Endothelial cell of umbilical vein (primary cell): ENCODE data around the gene PDE1C. TPM values are rescaled to one million over a fixed set of nuclear protein-coding genes. Genes with fewer than 3 reads are reported as not detected.

Experiments
- BruUV-seq: library from RNA; stranded (reverse); fragments of 400-500 nt; replicated peaks from 2 replicates; lab custom pipeline; 2021; lab: Mats Ljungman, UMichigan
- CTCF ChIA-PET: fragments of 300-600, 350-600 bp; sonication (Branson Sonifier 250); formaldehyde crosslinking; loops from one replicate; lab custom pipeline; 2021; ENCODE audit warnings: antibody characterized with exemption, inconsistent platforms; lab: Charles Lee
- POLR2A ChIA-PET: fragments of 300-600, 350-600 bp; sonication (Branson Sonifier 250); formaldehyde crosslinking; loops from one replicate; lab custom pipeline; 2021; ENCODE audit warnings: antibody characterized with exemption, inconsistent platforms; lab: Charles Lee
- DNase-seq: peaks from one replicate; pipeline ENCODE4 v3.0.0-alpha.2; 2011; ENCODE audit warnings: low read depth, low spot score
- FAIRE-seq: peaks from 2 replicates; lab custom pipeline; 2011; peaks lifted over from hg19 to GRCh38; lab: Jason Lieb, UNC
- H2AFZ ChIP-seq: 2 replicates; pipeline ENCODE4 v1.6.0; 2012; ENCODE audit warnings: low read depth, low read length, control low read depth, inconsistent platforms
- H3K27ac ChIP-seq: 2 replicates; pipeline ENCODE4 v1.5.1; 2011; ENCODE audit warnings: low read depth, mild to moderate bottlenecking, control low read depth, low read length, moderate library complexity; ENCODE audit not compliant: insufficient read depth
- H3K27me3 ChIP-seq, 2 experiments: 2 replicates each; pipeline versions ENCODE4 v1.6.0 to v1.6.1; 2011; ENCODE audit warnings: low read length in 2 of 2, mixed read lengths in 1 of 2; ENCODE audit not compliant: control insufficient read depth in 2 of 2, insufficient read depth in 2 of 2
- H3K36me3 ChIP-seq, 2 experiments: 2 replicates in 1 of 2; 3 replicates in 1 of 2; pipeline ENCODE4 v1.5.1; 2011; ENCODE audit warnings: low read length in 2 of 2, mild to moderate bottlenecking in 1 of 2, moderate library complexity in 1 of 2; ENCODE audit not compliant: control insufficient read depth in 2 of 2, insufficient read depth in 2 of 2; ENCODE audit errors: extremely low read depth in 1 of 2
- H3K4me1 ChIP-seq: 3 replicates; pipeline ENCODE4 v1.5.1; 2011; ENCODE audit warnings: mild to moderate bottlenecking, low read length; ENCODE audit not compliant: control insufficient read depth, insufficient read depth; ENCODE audit errors: extremely low read depth
- H3K4me2 ChIP-seq: 2 replicates; pipeline ENCODE4 v1.6.1; 2011; ENCODE audit warnings: low read length, control low read depth, mixed read lengths; ENCODE audit not compliant: insufficient read depth
- H3K4me3 ChIP-seq, 3 experiments: fragments of 200-600 bp in 1 of 3; sonication (generic), shearing (Covaris generic) in 1 of 3; replicated peaks in 1 of 3; 2 replicates each; pipeline ENCODE4 v1.5.1; 2011 to 2016; ENCODE audit warnings: control low read depth in 3 of 3, low read length in 3 of 3, mild to moderate bottlenecking in 2 of 3, inconsistent platforms in 1 of 3, low read depth in 1 of 3, moderate library complexity in 1 of 3; ENCODE audit not compliant: insufficient read depth in 1 of 3
- H3K79me2 ChIP-seq: 2 replicates; pipeline ENCODE4 v1.6.0; 2012; ENCODE audit warnings: low read length, inconsistent platforms; ENCODE audit not compliant: control insufficient read depth, insufficient read depth
- H3K9ac ChIP-seq: replicated peaks from 2 replicates; pipeline ENCODE3; 2011; ENCODE audit warnings: low read length, control low read depth; ENCODE audit not compliant: insufficient read depth; ENCODE audit errors: extremely low read depth
- H3K9me1 ChIP-seq: replicated peaks from 3 replicates; pipeline ENCODE4 v1.6.0; 2011; ENCODE audit warnings: mild to moderate bottlenecking, low read length; ENCODE audit not compliant: control insufficient read depth, insufficient read depth; ENCODE audit errors: extremely low read depth
- H3K9me3 ChIP-seq: replicated peaks from 2 replicates; pipeline ENCODE4 v1.5.1; 2012; ENCODE audit warnings: low read length, inconsistent platforms; ENCODE audit not compliant: control insufficient read depth, insufficient read depth
- H4K20me1 ChIP-seq: replicated peaks from 2 replicates; pipeline ENCODE3; 2011; ENCODE audit warnings: mild to moderate bottlenecking, low read length; ENCODE audit not compliant: control insufficient read depth, insufficient read depth; ENCODE audit errors: extremely low read depth
- CTCF ChIP-seq, 2 donors: IDR thresholded peaks; 1 replicate in 1 of 2; 2 replicates in 1 of 2; pipeline ENCODE4 v1.5.1; 2011; ENCODE audit warnings: low read length in 2 of 2, mild to moderate bottlenecking in 2 of 2, moderate library complexity in 2 of 2, control low read depth in 1 of 2, inconsistent platforms in 1 of 2, low read depth in 1 of 2; ENCODE audit not compliant: insufficient read depth in 1 of 2; ENCODE audit errors: extremely low read depth in 1 of 2
- GATA2 ChIP-seq: IDR thresholded peaks from 2 replicates; pipeline ENCODE4 v1.7.0; 2011; ENCODE audit warnings: low read depth, mild to moderate bottlenecking, moderate library complexity, mixed read lengths, low read length; ENCODE audit not compliant: insufficient read length, insufficient read depth
- JUN ChIP-seq: IDR thresholded peaks from 2 replicates; pipeline ENCODE4 v1.6.1; 2011; ENCODE audit warnings: borderline replicate concordance, low read depth; ENCODE audit not compliant: insufficient read length, insufficient read depth
- MAX ChIP-seq: IDR thresholded peaks from 2 replicates; pipeline ENCODE4 v1.6.1; 2011; ENCODE audit not compliant: insufficient read depth, insufficient read length
- MYC ChIP-seq: IDR thresholded peaks from one replicate; pipeline ENCODE4 v1.6.1; 2011; ENCODE audit warnings: mild to moderate bottlenecking, low read depth, low read length
- POLR2A ChIP-seq: IDR thresholded peaks from 2 replicates; pipeline ENCODE4 v1.6.1; 2012; ENCODE audit warnings: low read depth, mild to moderate bottlenecking, control low read depth, low read length
- POLR2AphosphoS5 ChIP-seq: IDR thresholded peaks from 2 replicates; pipeline ENCODE4 v1.6.1; 2012; ENCODE audit warnings: low read depth, mild to moderate bottlenecking, control low read depth, low read length, moderate library complexity; ENCODE audit not compliant: insufficient read depth
- dilution Hi-C: fragments of 300-500 bp; cut with MboI; formaldehyde crosslinking; loops from one replicate; pipeline ENCODE4 v1.15.0; 2019; ENCODE audit warnings: low sequenced_read_pairs; ENCODE audit not compliant: extremely low pct_ligation_motif_present
- intact Hi-C: fragments of 100-400 bp; cut with micrococcal nuclease; formaldehyde crosslinking; loops from one replicate; pipeline ENCODE4 v1.10.0; 2022
- polyA plus RNA-seq, 4 experiments: library from polyadenylated mRNA; depleted of rRNA in 3 of 4; stranded (reverse) in 3 of 4; unstranded in 1 of 4; fragments of >200 nt; gene quantifications; 2 replicates each; pipeline versions ENCODE4 v1.2.1 to v1.2.3, GENCODE V29; 2011 to 2012; ENCODE audit warnings: missing spikeins in 1 of 4
- total RNA-seq: library from RNA; stranded (reverse); gene quantifications from 2 replicates; pipeline ENCODE4 v1.2.3, GENCODE V29; 2021

PDE1C gene
- total and polyA plus RNA-seq, 2 donors (not counting 3 experiments of a cell fraction or from before 2014, with no cell fraction given), result 0.90 to 3.1 TPM

GRCh38 chr7:32073533-32073932 lies 3.3 kb upstream of the PDE1C start:
- FAIRE-seq (no peak), DNase-seq (no peak)
- H3K79me2 ChIP-seq, result no peaks in the 10 kb centered on the region
- CTCF ChIA-PET, result interaction anchor here (0.9 to 2.6 kb wide), 3 partner anchors 15 to 91 kb away, joined by 3 to 7 read pairs (median 5); no protein-coding TSS in a partner anchor
- no peak overlapping the region for H3K4me2 ChIP-seq
- POLR2A ChIA-PET, result no interaction called here
- intact Hi-C loops (no loop called here), dilution Hi-C loops (no loop called here)
- no peak overlapping the region for H2AFZ ChIP-seq
- no peak overlapping the region for H3K4me3 ChIP-seq
- no peaks in the 10 kb centered on the region for H3K36me3 ChIP-seq
- no peak overlapping the region for H3K27ac ChIP-seq
- H4K20me1 ChIP-seq, result no peaks in the 10 kb centered on the region
- no peaks in the 10 kb centered on the region for H3K9me1 ChIP-seq
- H3K27me3 ChIP-seq, result peaks cover 20 to 43% of the 10 kb centered on the region in 2 experiments
- TF ChIP-seq JUN (no peak), POLR2AphosphoS5 (no peak), POLR2A (no peak), MYC (no peak), MAX (no peak), GATA2 (no peak), CTCF (IDR thresholded peaks at IDR 0.05; ENCODE audit: extremely low read depth in 1 of 2, insufficient read depth in 1 of 2, low read depth in 1 of 2, low read length in 2 of 2) (no peak)
- H3K9me3 ChIP-seq, result no peaks in the 10 kb centered on the region
- no TSS peak for BruUV-seq
- H3K9ac ChIP-seq, result no peak overlapping the region
- no peaks in the 10 kb centered on the region for H3K4me1 ChIP-seq
